ENCODE results near the gene PRADC1.

PRADC1 gene

DNA sequence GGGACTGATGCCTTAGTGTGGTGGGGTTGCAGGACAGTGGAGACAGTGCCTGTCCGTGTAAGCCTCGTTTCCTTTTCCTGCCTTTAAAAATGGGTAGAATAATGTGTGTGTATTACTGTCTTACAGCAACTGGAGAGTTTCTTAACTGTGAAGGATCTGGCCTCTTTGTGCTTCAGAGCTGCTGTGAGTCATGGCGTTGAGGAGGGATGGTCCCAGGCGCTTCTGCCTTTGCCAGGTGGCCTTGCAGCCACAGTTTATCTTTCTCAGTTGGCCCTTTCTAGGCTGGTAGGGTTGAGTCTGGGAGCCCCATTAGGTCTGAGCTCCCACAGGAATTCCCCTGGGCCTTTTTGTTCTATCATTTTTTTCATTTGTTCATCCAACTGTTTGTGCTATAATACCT lies 9.2 kb downstream of the PRADC1 start:
- no peaks in the 10 kb centered on the region for H3K4me1 ChIP-seq
- no peak for DNase-seq
- no peaks in the 10 kb centered on the region for H3K9me3 ChIP-seq
- H3K27me3 ChIP-seq, result no peaks in the 10 kb centered on the region
- H3K36me3 ChIP-seq, result no peaks in the 10 kb centered on the region
- TF ChIP-seq, protein P1, sequence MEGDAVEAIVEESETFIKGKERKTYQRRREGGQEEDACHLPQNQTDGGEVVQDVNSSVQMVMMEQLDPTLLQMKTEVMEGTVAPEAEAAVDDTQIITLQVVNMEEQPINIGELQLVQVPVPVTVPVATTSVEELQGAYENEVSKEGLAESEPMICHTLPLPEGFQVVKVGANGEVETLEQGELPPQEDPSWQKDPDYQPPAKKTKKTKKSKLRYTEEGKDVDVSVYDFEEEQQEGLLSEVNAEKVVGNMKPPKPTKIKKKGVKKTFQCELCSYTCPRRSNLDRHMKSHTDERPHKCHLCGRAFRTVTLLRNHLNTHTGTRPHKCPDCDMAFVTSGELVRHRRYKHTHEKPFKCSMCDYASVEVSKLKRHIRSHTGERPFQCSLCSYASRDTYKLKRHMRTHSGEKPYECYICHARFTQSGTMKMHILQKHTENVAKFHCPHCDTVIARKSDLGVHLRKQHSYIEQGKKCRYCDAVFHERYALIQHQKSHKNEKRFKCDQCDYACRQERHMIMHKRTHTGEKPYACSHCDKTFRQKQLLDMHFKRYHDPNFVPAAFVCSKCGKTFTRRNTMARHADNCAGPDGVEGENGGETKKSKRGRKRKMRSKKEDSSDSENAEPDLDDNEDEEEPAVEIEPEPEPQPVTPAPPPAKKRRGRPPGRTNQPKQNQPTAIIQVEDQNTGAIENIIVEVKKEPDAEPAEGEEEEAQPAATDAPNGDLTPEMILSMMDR (IDR thresholded peaks at IDR 0.05; ENCODE audit: low read depth, low read length), result no peak
- H3K4me3 ChIP-seq (ENCODE audit: low read depth, low read length), result no peak overlapping the region

DNA sequence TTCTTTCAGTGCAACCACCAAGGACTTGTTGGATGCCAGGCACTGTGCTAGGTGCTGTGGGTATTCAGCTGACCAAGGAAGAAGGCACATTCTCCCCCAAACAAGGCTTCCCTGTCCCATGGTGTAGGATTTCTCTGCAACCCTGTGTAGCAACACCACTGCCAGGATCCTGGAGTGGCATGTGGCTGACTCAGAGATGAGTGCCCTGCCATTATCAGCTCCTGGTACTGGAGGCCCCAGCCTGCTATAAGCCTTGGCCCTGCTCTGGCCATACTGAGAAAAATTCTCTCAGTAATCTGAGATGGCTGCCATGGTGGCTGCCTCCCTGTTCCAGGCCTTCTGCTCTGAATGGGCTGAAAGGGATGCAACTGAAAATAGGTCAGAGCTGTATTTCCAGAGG lies 14.7 kb downstream of the PRADC1 start:
- TF ChIP-seq, protein P1 (IDR thresholded peaks at IDR 0.05; ENCODE audit: low read depth, low read length), result no peak
- DNase-seq, result no peak
- no peaks in the 10 kb centered on the region for H3K9me3 ChIP-seq
- no peak overlapping the region for H3K4me3 ChIP-seq (ENCODE audit: low read depth, low read length)
- H3K27me3 ChIP-seq, result no peaks in the 10 kb centered on the region
- H3K4me1 ChIP-seq, result no peaks in the 10 kb centered on the region
- H3K36me3 ChIP-seq, result no peaks in the 10 kb centered on the region

DNA sequence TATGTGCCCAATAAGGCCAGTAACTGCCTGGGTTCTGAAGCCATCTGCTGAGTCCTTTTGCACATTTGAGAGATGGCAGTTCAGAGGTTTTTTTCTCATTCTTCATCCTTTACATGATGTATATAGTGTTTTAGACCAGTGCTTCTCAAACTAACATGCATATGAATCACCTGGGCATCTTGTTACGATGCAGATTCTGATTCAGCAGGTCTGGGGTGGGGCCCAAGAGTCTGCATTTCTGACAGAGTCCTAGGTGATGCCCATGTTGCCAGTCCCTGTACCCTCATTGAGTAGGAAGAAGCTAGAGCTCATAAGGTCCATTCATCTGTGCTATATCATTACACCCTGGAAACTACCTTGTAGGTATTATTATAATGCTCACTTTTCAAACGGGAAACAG lies 15.2 kb downstream of the PRADC1 start:
- H3K4me1 ChIP-seq, result no peaks in the 10 kb centered on the region
- TF ChIP-seq, protein P1 (IDR thresholded peaks at IDR 0.05; ENCODE audit: low read depth, low read length), result no peak
- H3K4me3 ChIP-seq (ENCODE audit: low read depth, low read length), result no peak overlapping the region
- no peaks in the 10 kb centered on the region for H3K36me3 ChIP-seq
- no peaks in the 10 kb centered on the region for H3K27me3 ChIP-seq
- DNase-seq, result no peak
- no peaks in the 10 kb centered on the region for H3K9me3 ChIP-seq

DNA sequence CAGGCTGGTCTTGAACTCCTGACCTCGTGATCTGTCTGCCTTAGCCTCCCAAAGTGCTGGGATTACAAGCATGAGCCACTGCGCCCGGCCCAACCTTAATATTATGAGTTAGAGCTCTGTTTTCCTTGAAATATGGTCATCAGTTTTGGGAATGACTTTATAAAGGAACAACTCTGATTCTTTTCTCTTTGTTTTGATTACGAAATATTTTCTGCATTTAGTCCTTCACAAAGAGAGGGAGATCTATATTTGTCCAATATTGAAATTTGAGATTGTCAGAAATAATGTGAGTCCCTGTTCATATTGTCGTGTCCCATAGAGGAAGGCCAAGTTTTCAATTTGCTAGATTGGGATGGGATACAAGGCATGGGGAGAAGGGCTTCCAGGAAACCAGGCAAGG lies 15.9 kb downstream of the PRADC1 start:
- TF ChIP-seq, protein P1 (IDR thresholded peaks at IDR 0.05; ENCODE audit: low read depth, low read length), result no peak
- H3K27me3 ChIP-seq, result no peaks in the 10 kb centered on the region
- H3K36me3 ChIP-seq, result no peaks in the 10 kb centered on the region
- no peaks in the 10 kb centered on the region for H3K4me1 ChIP-seq
- DNase-seq, result no peak
- H3K9me3 ChIP-seq, result no peaks in the 10 kb centered on the region
- H3K4me3 ChIP-seq (ENCODE audit: low read depth, low read length), result no peak overlapping the region

DNA sequence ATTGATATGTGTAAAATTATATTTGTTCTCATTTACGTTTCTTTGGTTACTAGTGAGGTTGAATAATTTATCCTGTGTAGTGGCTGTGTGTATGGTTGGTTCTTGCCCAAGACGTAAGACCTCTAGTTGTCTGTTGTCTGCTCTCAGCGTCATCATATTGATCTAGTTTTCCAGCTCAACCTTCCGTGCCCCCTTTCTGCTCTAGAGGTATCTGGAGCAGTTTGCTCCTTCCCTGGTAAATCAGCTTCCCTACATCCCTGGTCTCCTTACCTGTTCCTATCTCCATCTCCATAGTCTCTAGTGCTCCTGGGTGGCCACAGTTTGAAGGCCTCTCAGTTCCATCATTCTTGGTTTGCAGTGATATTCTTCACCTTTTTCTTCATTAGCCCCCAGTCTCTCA lies 17.8 kb downstream of the PRADC1 start:
- Histone ChIP-seq H3K36me3 (no peaks in the 10 kb centered on the region), H3K4me1 (no peaks in the 10 kb centered on the region), H3K9me3 (no peaks in the 10 kb centered on the region), H3K4me3 (ENCODE audit: low read depth, low read length) (no peak overlapping the region; the same call in 1 of the 2 replicates), H3K27me3 (no peaks in the 10 kb centered on the region)
- TF ChIP-seq, protein P1 (IDR thresholded peaks at IDR 0.05; ENCODE audit: low read depth, low read length), result no peak
- no peak for DNase-seq

DNA sequence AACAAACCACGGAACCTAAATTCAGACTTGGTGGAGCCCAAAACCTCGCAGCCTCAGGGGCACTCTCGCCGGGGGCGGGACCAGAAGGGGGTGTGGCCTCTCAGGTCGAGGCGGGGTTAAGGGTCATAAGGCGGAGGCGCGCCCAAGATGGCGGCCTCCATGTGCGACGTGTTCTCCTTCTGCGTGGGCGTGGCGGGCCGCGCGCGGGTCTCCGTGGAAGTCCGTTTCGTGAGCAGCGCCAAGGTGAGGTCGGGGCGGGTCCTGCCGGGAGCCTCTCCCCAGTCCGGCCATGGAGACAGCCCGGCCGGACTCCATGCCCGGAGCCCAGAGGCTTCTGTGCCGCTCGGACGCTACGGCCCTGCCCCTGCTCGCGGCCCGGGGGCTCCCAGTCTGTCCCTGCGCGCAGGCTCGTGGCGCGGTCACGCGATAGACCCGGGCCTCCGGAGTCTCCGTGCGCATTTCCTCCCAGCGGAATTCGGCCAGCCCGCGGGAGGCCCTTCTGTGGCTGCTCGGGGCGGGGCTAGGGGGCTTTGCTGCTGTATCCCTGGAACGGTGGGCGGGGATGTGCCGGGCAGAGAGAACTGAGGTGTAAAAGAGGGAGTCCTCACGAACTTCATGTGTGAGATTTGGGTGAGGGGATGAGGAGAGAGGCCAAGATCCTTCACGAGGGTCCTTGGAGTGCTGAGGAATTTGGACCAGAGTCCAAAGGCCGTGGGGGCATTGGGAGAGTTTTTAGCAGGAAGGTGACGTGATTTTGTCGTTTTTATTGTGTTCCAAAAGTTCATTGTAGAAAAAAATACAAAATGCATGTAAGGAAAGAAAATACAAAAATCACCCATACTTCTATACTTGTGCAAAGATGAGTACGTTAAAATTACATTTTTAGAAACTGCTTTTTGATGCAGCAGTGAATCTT lies 18.7 kb downstream of the PRADC1 start, which contains the start of gene SMYD5:
SMYD5 (plus strand) TSS at position 126 of the 916 bp plus-strand sequence; CDS start at position 148, 22 bp downstream.
- Histone ChIP-seq H3K4me3 (ENCODE audit: low read depth, low read length) (peak within 1 kb of the TSS; percentile 70), H3K4me1 (no peaks in the 10 kb centered on the region), H3K9me3 (no peaks in the 10 kb centered on the region), H3K36me3 (no peaks in the 10 kb centered on the region), H3K27me3 (no peaks in the 10 kb centered on the region)
- peak; percentile 75 for DNase-seq
- TF ChIP-seq, protein P1 (IDR thresholded peaks at IDR 0.05; ENCODE audit: low read depth, low read length), result no peak
